A673 (cell line): ENCODE results near the gene TTN. TPM values are rescaled to one million over a fixed set of nuclear protein-coding genes. Genes with fewer than 3 reads are reported as not detected.

Experiments used
- BruUV-seq: library from RNA; stranded (reverse); fragments of 400-500 nt; replicated peaks from 2 replicates; lab custom pipeline; 2021; lab: Mats Ljungman, UMichigan
- CTCF ChIA-PET: fragments of 300-600 bp; sonication (Branson Sonifier 250); formaldehyde crosslinking; loops from one replicate; lab custom pipeline; 2022; ENCODE audit warnings: antibody characterized with exemption; lab: Charles Lee
- POLR2A ChIA-PET: fragments of 300-600 bp; sonication (Branson Sonifier 250); formaldehyde crosslinking; loops from one replicate; lab custom pipeline; 2022; ENCODE audit warnings: antibody characterized with exemption; ENCODE audit not compliant: low non-redundant PET; lab: Charles Lee
- DNase-seq: peaks from one replicate; pipeline ENCODE4 v3.0.0-alpha.2; 2015; ENCODE audit warnings: low spot score
- H3K27ac ChIP-seq: fragments of 200-600 bp; sonication (generic); 2 replicates; pipeline ENCODE4 v1.5.1; 2016; ENCODE audit warnings: mixed run types, low read depth, mild to moderate bottlenecking, mixed read lengths, antibody characterized with exemption, low read length; ENCODE audit not compliant: poor library complexity, severe bottlenecking
- H3K27me3 ChIP-seq: fragments of 200-600 bp; sonication (generic); replicated peaks from 2 replicates; pipeline ENCODE4 v1.6.1; 2017; ENCODE audit warnings: mixed run types, low read depth, mild to moderate bottlenecking, mixed read lengths, antibody characterized with exemption, low read length; ENCODE audit not compliant: insufficient read depth, poor library complexity
- H3K36me3 ChIP-seq: fragments of 200-600 bp; sonication (generic); 2 replicates; pipeline ENCODE4 v1.6.1; 2016; ENCODE audit warnings: mixed run types, mild to moderate bottlenecking, mixed read lengths, antibody characterized with exemption, low read length; ENCODE audit not compliant: insufficient read depth, poor library complexity, severe bottlenecking
- H3K4me1 ChIP-seq: fragments of 200-600 bp; sonication (generic); 2 replicates; pipeline ENCODE4 v1.6.1; 2017; ENCODE audit warnings: mixed run types, mild to moderate bottlenecking, mixed read lengths, antibody characterized with exemption, low read length; ENCODE audit not compliant: insufficient read depth, poor library complexity, severe bottlenecking
- H3K4me3 ChIP-seq: fragments of 200-600 bp; sonication (generic); 2 replicates; pipeline ENCODE4 v1.5.1; 2016; ENCODE audit warnings: low read depth, mixed run types, mild to moderate bottlenecking, mixed read lengths, low read length; ENCODE audit not compliant: poor library complexity, severe bottlenecking
- H3K9me3 ChIP-seq: fragments of 200-600 bp; sonication (generic); 2 replicates; pipeline ENCODE4 v1.6.1; 2016; ENCODE audit warnings: mixed run types, low read depth, mild to moderate bottlenecking, mixed read lengths, antibody characterized with exemption, low read length; ENCODE audit not compliant: poor library complexity, severe bottlenecking
- CTCF ChIP-seq: fragments of 300-800, 200-600 bp; sonication (generic); conservative IDR thresholded peaks from 2 replicates; pipeline ENCODE4 v1.5.1; 2017; ENCODE audit warnings: low read depth, mild to moderate bottlenecking, antibody characterized with exemption, low read length, moderate library complexity, mixed read lengths
- EZH2 ChIP-seq: fragments of 200-600 bp; sonication (generic); IDR thresholded peaks from 2 replicates; pipeline ENCODE4 v1.6.1; 2017; ENCODE audit warnings: borderline replicate concordance, low read depth, mild to moderate bottlenecking, mixed read lengths, antibody characterized with exemption, low read length; ENCODE audit not compliant: poor library complexity, severe bottlenecking
- intact Hi-C: fragments of 100-400 bp; cut with micrococcal nuclease; formaldehyde crosslinking; loops from one replicate; pipeline ENCODE4 v1.10.0; 2022; ENCODE audit not compliant: unreplicated experiment
- total RNA-seq: library from RNA; stranded (reverse); gene quantifications from 2 replicates; pipeline ENCODE4 v1.2.3, GENCODE V29; 2021

Gene TTN
- total RNA-seq, 1 experiment from 2014 or later: under 0.01 TPM

DNA sequence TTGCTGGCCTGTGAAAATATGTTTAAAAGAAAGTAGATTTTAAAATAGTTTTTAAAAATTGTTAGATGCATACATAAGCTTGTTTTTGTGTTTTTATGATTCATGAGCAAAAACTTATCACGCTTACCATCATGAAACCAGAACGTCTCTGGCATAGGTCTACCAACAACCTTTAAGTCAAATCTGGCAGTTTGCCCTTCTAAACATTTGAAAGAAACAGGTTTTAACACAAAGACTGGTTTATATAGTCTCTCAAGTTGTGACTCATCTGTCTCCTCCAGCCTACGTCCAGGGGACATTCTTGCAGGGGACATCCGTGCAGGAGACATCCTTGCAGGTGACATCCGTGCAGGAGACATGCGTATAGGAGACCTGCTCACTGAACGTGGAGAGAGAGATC, 29.6 kb downstream of the TTN start:
- H3K4me3 ChIP-seq: no peak overlapping the region
- intact Hi-C loops: no loop called here
- TF ChIP-seq EZH2: no peak
- TF ChIP-seq CTCF: no peak
- no peaks in the 10 kb centered on the region for H3K9me3 ChIP-seq
- no TSS peak for BruUV-seq
- H3K36me3 ChIP-seq: no peaks in the 10 kb centered on the region
- no peak overlapping the region for H3K27ac ChIP-seq
- POLR2A ChIA-PET: no interaction called here
- H3K27me3 ChIP-seq: peaks cover 16% of the 10 kb centered on the region
- no peak for DNase-seq
- CTCF ChIA-PET: no interaction called here
- no peaks in the 10 kb centered on the region for H3K4me1 ChIP-seq

GRCh38 chr2:178776751-178777150, 30.5 kb downstream of the TTN start:
- Histone ChIP-seq H3K27me3 (peaks cover 16% of the 10 kb centered on the region), H3K9me3 (no peaks in the 10 kb centered on the region), H3K27ac (no peak overlapping the region), H3K4me1 (no peaks in the 10 kb centered on the region), H3K36me3 (no peaks in the 10 kb centered on the region), H3K4me3 (no peak overlapping the region)
- intact Hi-C loops: no loop called here
- DNase-seq: no peak
- TF ChIP-seq CTCF: no peak
- no peak for TF ChIP-seq EZH2
- ChIA-PET CTCF (no interaction called here), POLR2A (no interaction called here)
- no TSS peak for BruUV-seq

- intact Hi-C loops: no loop called here
- Histone ChIP-seq H3K4me1 (no peaks in the 10 kb centered on the region), H3K27ac (no peak overlapping the region), H3K9me3 (no peaks in the 10 kb centered on the region), H3K4me3 (no peak overlapping the region), H3K27me3 (peaks cover 12% of the 10 kb centered on the region), H3K36me3 (no peaks in the 10 kb centered on the region)
- no peak for DNase-seq
- ChIA-PET POLR2A (no interaction called here), CTCF (no interaction called here)
- no TSS peak for BruUV-seq
- TF ChIP-seq EZH2: no peak
- TF ChIP-seq CTCF: no peak
Observed at GRCh38 chr2:178775975-178776374, 31.2 kb downstream of the TTN start.
